NCI-H1105 (cell line): Measurements from ENCODE around the gene ARHGEF19.
"Not testable (repeated sequence)": the region's sequence is repeated elsewhere in the genome, so short reads cannot be mapped to it uniquely, and the experiment has no call there.

Experiments used
- DNase-seq: peaks from one replicate; lab custom pipeline; 2025; lab: John Stamatoyannopoulos, UW

Gene ARHGEF19

GRCh38 chr1:16204634-16205333 is 7.7 kb downstream of the ARHGEF19 start:
- no peak for DNase-seq

GRCh38 chr1:16204216-16204615 is 8.2 kb downstream of the ARHGEF19 start:
- DNase-seq = no peak

- no peak for DNase-seq
Measured at GRCh38 chr1:16203550-16203949, 8.9 kb downstream of the ARHGEF19 start.

- no peak for DNase-seq
Measured at GRCh38 chr1:16202281-16203210, 9.9 kb downstream of the ARHGEF19 start.

- DNase-seq = no peak
Measured at GRCh38 chr1:16199700-16200099, 12.8 kb downstream of the ARHGEF19 start.

GRCh38 chr1:16199157-16199501 is 13.3 kb downstream of the ARHGEF19 start:
- DNase-seq = no peak

- DNase-seq = no peak
Measured at GRCh38 chr1:16198444-16199156, 13.9 kb downstream of the ARHGEF19 start.

- no peak for DNase-seq
Measured at GRCh38 chr1:16196874-16197273, 15.6 kb downstream of the ARHGEF19 start.

- not testable (repeated sequence) for DNase-seq
Measured at GRCh38 chr1:16196139-16196538, 16.3 kb downstream of the ARHGEF19 start.

GRCh38 chr1:16195518-16195905 is 16.9 kb downstream of the ARHGEF19 start:
- DNase-seq = no peak

- no peak for DNase-seq
Measured at GRCh38 chr1:16191916-16192546, 20.4 kb downstream of the ARHGEF19 start.

GRCh38 chr1:16191309-16191708 is 21.1 kb downstream of the ARHGEF19 start:
- no peak for DNase-seq

- no peak for DNase-seq
Measured at GRCh38 chr1:16189921-16190621, 22.4 kb downstream of the ARHGEF19 start.

GRCh38 chr1:16189003-16189402 is 23.4 kb downstream of the ARHGEF19 start:
- no peak for DNase-seq

GRCh38 chr1:16187748-16188401 is 24.6 kb downstream of the ARHGEF19 start:
- peak; percentile 65 for DNase-seq

GRCh38 chr1:16186655-16187235 is 25.7 kb downstream of the ARHGEF19 start:
- DNase-seq = no peak

- DNase-seq = peak; percentile 23
Measured at GRCh38 chr1:16184557-16185303, 27.7 kb downstream of the ARHGEF19 start.

GRCh38 chr1:16183765-16184556 is 28.5 kb downstream of the ARHGEF19 start:
- no peak for DNase-seq

GRCh38 chr1:16183179-16183578 is 29.3 kb downstream of the ARHGEF19 start:
- no peak for DNase-seq
